Fibroblast of skin of right biceps (primary cell): ENCODE results near the gene OPA3.

Experiments used
- DNase-seq: peaks from one replicate; pipeline ENCODE4 v3.0.0-alpha.2; 2013

OPA3 gene

GRCh38 chr19:45500918-45501729, 83.5 kb downstream of the OPA3 start:
- peak; percentile 35 for DNase-seq

DNA sequence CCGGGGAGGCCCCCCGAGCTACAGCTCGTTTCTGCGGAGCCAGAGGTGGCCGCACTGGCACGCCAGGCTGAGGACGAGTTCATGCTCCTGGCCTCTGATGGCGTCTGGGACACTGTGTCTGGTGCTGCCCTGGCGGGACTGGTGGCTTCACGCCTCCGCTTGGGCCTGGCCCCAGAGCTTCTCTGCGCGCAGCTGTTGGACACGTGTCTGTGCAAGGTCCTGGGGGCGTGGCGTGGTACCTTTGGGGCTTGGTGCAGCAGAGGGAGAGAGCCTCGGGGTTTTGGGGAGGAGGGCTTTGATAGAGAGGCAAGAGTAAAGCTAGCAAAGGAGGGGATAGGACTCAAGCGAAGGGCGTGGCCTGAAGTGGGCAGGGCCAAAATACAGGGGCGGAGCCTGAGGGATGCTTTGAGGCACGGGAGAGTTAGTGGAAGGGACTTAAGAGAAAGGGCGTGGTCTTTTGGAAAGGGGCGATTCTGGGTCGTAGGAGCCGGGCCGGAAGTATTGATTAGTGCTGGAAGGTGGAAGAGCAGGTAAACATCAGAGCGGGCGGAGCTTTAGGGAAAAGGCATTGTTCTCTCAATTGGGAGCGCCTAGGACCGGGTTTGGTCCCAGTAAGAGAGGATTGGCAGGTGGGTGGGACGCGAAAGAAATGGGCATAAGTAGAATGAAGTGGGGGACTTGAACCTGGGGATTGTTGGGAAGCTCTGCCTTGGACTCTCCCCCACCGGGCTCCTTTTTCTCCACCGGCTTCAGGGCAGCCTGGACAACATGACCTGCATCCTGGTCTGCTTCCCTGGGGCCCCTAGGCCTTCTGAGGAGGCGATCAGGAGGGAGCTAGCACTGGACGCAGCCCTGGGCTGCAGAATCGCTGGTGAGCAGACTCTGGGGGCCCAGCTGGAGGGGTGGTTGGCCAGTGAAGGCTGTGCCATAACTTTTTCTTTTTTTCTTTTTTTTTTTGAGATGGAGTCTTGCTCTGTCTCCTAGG, 85.1 kb downstream of the OPA3 start:
- peak; percentile 47 for DNase-seq

DNA sequence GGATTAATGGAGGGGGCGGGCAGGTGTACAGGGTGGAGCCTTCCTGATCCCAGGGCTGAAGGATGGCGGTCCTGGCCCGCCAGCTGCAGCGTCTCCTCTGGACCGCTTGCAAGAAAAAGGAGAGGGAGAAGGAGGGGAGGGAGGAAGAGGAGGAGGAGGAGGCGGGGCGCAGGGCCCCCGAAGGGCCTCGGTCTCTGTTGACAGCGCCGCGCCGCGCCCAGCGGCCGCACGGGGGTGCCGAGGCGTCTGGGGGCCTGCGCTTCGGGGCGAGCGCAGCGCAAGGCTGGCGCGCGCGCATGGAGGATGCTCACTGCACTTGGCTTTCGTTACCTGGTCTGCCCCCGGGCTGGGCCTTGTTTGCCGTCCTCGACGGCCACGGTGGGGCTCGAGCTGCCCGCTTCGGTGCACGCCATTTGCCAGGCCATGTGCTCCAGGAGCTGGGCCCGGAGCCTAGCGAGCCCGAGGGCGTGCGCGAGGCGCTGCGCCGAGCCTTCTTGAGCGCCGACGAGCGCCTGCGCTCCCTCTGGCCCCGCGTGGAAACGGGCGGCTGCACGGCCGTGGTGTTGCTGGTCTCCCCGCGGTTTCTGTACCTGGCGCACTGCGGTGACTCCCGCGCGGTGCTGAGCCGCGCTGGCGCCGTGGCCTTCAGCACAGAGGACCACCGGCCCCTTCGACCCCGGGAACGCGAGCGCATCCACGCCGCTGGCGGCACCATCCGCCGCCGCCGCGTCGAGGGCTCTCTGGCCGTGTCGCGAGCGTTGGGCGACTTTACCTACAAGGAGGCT, 86.0 kb downstream of the OPA3 start, which contains the start of gene PPM1N:
TSS of gene PPM1N (plus strand) at position 33 of the 785 bp plus-strand sequence. CDS start at position 63, 30 bp downstream.
- DNase-seq, result peak; percentile 49

DNA sequence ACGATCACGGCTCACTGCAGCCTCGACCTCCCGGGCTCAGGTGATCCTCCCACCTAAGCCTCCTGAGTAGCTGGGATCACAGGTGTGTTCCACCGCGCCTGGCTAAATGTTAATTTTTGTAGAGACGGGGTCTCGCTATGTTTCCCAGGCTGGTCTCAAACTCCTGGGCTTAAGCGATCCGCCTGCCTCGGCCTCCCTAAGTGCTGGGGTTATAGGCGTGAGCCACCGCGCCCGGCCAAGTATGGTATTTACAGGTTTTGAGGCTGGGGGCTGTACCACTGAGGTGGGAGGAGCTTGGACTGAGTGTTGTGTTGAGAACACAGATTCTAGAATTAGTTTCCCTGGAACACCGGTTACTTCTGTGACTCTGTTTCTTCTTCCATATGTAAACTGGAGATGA, 86.8 kb downstream of the OPA3 start:
- DNase-seq, result no peak

- no peak for DNase-seq
Measured at GRCh38 chr19:45496349-45496953, 88.2 kb downstream of the OPA3 start.

GRCh38 chr19:45495178-45495577, 89.4 kb downstream of the OPA3 start:
- no peak for DNase-seq

DNA sequence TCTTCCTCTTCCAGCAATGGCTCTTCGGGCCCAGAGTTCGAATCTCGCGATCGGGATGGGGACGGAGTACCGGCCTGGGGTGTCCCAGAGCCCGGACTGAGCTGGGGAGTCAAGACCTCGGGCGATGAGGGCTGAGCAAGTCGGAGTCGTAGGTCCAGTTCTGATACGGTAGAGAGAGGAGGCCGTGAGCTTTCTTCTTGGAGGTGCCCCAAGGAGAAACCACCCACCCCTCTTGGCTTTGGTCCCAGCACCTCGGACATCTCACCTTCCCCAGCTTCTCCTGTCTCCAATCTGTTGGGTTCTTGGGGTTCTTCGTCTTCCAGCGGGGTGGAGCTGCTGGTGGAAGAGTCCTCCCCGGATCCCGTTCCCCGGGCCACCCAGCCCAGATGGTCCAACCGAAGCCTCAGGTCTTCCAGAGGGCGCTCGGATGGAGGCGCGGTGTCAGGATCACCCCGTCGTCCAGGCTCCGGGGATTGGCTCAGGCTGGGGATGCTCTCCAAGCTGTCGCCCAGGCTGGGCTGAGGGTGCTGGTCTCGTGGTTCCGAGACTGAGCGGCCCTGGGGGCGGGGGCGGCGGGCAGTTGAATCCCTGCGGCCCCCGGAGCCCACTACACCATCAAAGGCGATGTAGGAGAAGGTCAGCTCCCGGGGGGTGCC, 90.2 kb downstream of the OPA3 start:
- DNase-seq, result no peak

- peak; percentile 66 for DNase-seq
Measured at GRCh38 chr19:45492627-45493470, 91.8 kb downstream of the OPA3 start.

DNA sequence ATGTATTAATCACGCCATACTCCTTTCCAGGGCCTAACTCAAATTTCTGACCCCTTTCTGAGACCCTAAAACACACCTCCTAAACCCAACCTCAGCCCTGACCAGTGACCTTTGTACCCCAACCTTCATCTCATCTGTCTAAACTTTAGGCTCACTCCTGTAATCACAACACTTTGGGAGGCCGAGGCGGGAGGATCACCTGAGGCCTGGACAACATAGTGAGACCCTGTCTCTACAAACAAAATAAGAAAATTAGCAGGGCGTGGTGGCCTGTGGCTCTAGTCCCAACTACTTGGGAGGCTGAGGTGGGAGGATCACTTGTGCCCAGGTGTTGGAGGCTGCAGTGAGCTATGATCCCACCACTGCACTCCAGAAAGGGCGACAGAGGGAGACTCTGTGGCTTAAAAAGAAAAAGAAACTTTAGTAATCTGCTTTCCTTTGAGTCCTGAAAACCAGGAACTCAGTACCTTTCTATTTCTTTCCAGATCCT, 92.4 kb downstream of the OPA3 start:
- DNase-seq, result no peak

- no peak for DNase-seq
Measured at GRCh38 chr19:45489216-45489855, 95.3 kb downstream of the OPA3 start.

DNA sequence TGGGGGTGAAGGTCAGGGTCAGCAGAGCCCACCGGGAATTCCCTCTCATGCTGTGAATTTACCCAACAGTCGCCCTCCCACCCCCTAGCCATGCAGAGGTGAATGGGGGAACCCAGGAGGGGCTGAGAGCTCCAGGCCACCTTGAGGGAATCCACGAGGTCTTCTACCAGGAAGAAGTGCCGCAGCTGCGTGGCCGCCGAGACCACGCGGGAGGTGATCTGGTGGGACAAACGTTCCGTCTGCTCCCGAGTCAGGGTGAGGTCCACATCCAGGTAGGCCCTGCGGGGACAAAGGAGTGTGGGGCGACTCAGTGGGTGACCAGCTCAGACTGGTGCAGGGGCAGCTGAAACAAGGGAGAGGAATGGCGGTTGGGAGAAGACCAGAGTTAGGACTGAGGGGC, 95.9 kb downstream of the OPA3 start:
- no peak for DNase-seq

GRCh38 chr19:45485305-45486077, 99.1 kb downstream of the OPA3 start:
- peak; percentile 95 for DNase-seq

DNA sequence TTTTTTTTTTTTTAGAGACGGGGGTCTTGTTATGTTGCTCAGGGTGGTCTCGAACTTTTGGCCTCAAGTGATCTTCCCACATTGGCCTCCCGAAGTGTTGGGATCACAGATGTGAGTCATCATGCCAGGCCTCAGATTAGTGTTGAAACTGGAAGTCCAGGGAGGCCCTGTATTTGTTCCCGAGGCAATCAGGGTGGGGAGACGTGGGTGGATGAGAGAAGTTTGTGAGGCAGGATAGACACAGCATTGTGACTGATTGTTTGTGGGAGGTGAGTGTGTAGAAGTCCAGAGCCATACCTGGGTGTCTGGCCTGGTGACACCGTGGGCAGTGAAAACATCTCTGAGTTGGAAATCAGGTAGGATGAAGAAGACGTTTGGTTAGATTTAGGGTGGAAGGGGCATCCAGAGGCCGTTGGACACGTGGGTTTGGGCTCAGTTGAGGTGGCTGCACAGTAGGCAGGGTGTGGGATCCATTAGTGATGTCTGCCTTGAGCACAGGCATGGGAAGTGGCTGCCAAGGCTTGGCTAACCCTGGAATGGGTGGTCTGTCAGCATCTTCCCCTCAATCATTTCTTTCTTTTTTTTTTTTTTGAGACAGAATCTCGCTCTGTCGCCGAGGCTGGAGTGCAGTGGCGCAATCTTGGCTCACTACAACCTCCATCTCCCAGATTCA, 100.2 kb downstream of the OPA3 start:
- no peak for DNase-seq

DNA sequence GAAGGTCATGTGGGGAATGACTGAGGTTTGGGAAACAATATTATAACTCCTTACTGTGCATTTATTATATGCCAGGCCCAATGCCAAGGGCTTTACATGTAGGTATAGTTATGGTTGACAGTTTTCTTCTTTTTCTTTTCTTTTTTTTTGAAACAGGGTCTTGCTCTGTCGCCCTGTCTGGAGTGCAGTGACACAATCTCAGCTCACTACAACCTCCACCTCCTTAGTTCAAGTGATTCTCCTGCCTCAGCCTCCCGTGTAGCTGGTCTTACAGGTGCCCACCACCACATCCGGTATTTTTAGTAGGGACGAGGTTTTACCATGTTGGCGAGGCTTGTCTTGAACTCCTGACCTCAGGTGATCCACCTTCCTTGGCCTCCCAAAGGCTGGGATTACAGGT, 101.6 kb downstream of the OPA3 start:
- DNase-seq, result no peak

GRCh38 chr19:45478454-45479238, 106.0 kb downstream of the OPA3 start:
- peak; percentile 95 for DNase-seq

DNA sequence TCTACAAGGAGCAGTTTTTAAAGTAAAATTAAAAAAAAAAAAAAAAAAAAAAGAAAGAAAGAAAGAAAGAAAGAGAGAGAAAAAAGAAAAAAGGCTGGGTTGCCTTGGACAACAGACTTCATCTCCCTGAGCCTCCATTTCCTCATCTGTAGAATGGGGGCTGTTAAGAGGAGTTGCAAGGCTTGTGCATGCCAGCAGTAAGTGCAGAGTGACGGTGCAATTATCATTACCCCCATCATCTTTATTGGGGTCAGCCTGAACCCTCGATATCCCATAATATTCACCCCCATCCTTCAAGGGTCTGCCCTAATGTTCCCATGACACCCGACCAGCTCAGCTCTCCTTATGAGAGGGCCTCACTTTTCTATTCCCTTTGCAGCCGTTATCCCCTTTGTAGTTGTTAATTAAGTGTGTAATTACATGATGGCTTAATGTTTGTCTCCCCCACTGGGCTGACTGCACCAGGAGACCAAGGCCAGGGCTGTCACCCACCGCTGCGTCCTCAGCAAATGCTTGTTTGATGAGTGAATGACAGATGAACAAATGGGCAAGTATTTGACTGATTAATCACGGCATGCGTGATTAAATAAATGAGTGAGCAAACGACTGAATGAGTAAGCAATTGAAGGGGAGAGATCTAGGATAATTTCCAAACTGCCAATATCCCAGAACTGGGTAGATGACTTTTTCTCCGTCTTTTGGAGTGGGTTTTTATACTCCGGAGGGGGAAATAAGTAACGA, 106.7 kb downstream of the OPA3 start:
- peak; percentile 89 for DNase-seq
